Measurements from ENCODE around the gene DOCK1. TPM values are rescaled to one million over a fixed set of nuclear protein-coding genes. Genes with fewer than 3 reads are reported as not detected.

DOCK1 gene
- total RNA-seq, 2 experiments from 2014 or later = not detected

DNA sequence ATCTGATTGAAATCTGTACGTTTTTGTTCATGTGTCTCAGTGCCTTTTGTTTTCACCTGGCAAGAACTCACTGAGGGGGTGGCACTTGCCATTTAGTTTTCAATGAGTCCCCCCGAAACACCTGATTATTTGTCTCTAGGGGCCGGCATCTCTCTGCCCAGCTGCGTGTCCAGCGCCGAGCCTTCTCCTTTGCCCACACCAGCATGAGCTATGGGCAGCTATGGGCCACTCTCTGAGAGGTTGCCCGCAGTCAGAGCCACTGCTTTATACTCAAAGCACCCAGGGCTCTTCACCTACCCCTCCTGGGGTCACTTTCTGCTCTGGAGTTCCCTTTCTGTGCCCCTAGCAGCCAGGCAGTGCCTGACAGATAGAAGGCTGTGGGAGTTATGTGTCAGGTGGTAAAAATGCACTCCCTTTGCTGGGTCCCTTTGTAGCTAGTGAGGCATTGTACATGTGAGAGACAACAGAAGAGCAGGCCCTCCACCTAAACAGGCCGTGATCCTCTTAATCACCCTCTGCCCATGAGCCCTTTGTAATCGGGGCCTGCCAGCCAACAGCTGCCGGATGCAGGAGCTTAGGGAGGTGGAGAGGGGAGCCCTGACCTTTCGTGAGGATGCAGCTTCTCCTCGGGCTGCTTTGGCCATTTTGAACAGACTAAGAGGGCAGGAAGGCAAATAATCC, 510.8 kb downstream of the DOCK1 start:
- no peak overlapping the region for H3K4me3 Mint-ChIP-seq
- Histone ChIP-seq H3K4me1 (ENCODE audit: insufficient read depth, low read length) (no peaks in the 10 kb centered on the region), H3K9me3 (ENCODE audit: control insufficient read depth in 1 of 2, insufficient read depth in 1 of 2, low read length in 2 of 2) (peaks cover 0 to 16% of the 10 kb centered on the region in 2 experiments), H3K36me3 (ENCODE audit: insufficient read depth, low read length) (no peaks in the 10 kb centered on the region), H3K27me3 (ENCODE audit: control insufficient read depth in 1 of 2, insufficient read depth in 2 of 2, low read length in 2 of 2) (peaks cover 0 to 2% of the 10 kb centered on the region in 2 experiments), H3K4me3 (ENCODE audit: low read length) (no peak overlapping the region), H3K27ac (ENCODE audit: low read depth in 1 of 2, low read length in 2 of 2) (no peak overlapping the region)
- no peaks in the 10 kb centered on the region for H3K9me3 Mint-ChIP-seq
- DNase-seq (no peak), ATAC-seq (ENCODE audit: poor library complexity) (no peak)
- ChIA-PET CTCF (no interaction called here), POLR2A (no interaction called here)
- H3K27ac Mint-ChIP-seq = no peak overlapping the region
- TF ChIP-seq, protein P1, sequence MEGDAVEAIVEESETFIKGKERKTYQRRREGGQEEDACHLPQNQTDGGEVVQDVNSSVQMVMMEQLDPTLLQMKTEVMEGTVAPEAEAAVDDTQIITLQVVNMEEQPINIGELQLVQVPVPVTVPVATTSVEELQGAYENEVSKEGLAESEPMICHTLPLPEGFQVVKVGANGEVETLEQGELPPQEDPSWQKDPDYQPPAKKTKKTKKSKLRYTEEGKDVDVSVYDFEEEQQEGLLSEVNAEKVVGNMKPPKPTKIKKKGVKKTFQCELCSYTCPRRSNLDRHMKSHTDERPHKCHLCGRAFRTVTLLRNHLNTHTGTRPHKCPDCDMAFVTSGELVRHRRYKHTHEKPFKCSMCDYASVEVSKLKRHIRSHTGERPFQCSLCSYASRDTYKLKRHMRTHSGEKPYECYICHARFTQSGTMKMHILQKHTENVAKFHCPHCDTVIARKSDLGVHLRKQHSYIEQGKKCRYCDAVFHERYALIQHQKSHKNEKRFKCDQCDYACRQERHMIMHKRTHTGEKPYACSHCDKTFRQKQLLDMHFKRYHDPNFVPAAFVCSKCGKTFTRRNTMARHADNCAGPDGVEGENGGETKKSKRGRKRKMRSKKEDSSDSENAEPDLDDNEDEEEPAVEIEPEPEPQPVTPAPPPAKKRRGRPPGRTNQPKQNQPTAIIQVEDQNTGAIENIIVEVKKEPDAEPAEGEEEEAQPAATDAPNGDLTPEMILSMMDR (IDR thresholded peaks at IDR 0.05) = no peak
- intact Hi-C loops (cut with DNase I, micrococcal nuclease) = no loop called here
- H3K27me3 Mint-ChIP-seq = no peaks in the 10 kb centered on the region
- H3K4me1 Mint-ChIP-seq (ENCODE audit: low read depth) = no peaks in the 10 kb centered on the region
- H3K36me3 Mint-ChIP-seq (ENCODE audit: low read depth) = no peaks in the 10 kb centered on the region

DNA sequence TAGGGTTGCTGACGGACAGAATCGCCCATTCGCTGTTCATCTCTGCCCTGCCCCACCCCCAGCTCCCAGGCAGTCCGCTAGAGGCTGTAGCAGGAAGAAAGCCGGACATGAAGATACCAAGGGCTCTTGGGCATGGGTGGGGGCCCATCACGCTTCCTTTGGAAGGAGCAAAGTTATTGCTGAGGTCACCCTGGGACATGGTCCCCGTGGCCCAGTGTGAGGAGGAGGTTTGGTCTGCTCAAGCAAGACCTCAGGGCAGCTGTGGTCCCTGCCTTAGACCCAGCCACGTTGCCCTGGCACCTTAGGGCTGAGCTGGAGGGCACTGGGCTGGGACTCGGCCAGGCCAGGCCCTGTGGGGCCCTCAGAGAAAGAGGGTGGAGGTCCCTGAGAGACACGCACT, 511.8 kb downstream of the DOCK1 start:
- H3K9me3 ChIP-seq (ENCODE audit: control insufficient read depth in 1 of 2, insufficient read depth in 1 of 2, low read length in 2 of 2) = peaks cover 0 to 16% of the 10 kb centered on the region in 2 experiments
- H3K4me1 ChIP-seq (ENCODE audit: insufficient read depth, low read length) = no peaks in the 10 kb centered on the region
- TF ChIP-seq, protein P1 (IDR thresholded peaks at IDR 0.05) = no peak
- no peak overlapping the region for H3K27ac Mint-ChIP-seq
- ATAC-seq (ENCODE audit: poor library complexity) (no peak), DNase-seq (no peak)
- intact Hi-C loops (cut with DNase I, micrococcal nuclease) = no loop called here
- H3K4me1 Mint-ChIP-seq (ENCODE audit: low read depth) = no peaks in the 10 kb centered on the region
- no peak overlapping the region for H3K4me3 Mint-ChIP-seq
- no peak overlapping the region for H3K4me3 ChIP-seq (ENCODE audit: low read length)
- ChIA-PET CTCF (no interaction called here), POLR2A (no interaction called here)
- no peak overlapping the region for H3K27ac ChIP-seq (ENCODE audit: low read depth in 1 of 2, low read length in 2 of 2)
- H3K27me3 ChIP-seq (ENCODE audit: control insufficient read depth in 1 of 2, insufficient read depth in 2 of 2, low read length in 2 of 2) = peaks cover 0 to 2% of the 10 kb centered on the region in 2 experiments
- no peaks in the 10 kb centered on the region for H3K27me3 Mint-ChIP-seq
- no peaks in the 10 kb centered on the region for H3K36me3 Mint-ChIP-seq (ENCODE audit: low read depth)
- H3K9me3 Mint-ChIP-seq = no peaks in the 10 kb centered on the region
- H3K36me3 ChIP-seq (ENCODE audit: insufficient read depth, low read length) = no peaks in the 10 kb centered on the region

DNA sequence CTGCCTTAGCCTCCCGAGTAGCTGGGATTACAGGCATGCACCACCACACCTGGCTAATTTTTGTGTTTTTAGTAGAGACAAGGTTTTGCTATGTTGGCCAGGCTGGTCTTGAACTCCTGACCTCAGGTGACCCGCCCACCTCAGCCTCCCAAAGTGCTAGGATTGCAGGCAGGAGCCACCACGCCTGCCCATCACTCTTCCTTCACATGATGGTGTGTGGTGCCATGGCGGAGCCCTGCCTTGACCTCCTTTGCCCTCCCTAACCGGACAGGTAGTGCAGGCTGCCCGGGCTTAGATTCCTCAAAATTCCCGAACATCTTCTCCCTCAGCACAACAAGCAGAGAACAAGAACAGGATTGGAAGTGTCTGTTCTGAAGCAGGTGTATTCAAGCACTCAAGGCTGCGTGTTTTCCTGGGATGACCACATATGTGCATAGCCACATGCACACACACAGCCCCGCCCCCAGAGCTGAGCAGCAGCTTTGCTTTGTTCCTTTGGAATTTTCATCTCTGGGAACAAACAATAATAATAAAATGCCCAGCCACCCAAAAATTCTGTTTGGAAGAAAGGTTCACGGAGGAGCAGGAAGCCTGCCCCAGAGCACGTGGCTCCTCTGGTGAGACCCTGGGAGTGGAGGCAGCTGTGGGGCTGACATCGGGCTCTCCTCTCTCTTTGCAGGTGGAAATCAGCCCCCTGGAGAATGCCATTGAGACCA, 512.6 kb downstream of the DOCK1 start:
- ChIA-PET POLR2A (no interaction called here), CTCF (no interaction called here)
- Mint-ChIP-seq H3K36me3 (ENCODE audit: low read depth) (no peaks in the 10 kb centered on the region), H3K4me1 (ENCODE audit: low read depth) (no peaks in the 10 kb centered on the region), H3K27me3 (no peaks in the 10 kb centered on the region), H3K27ac (no peak overlapping the region), H3K4me3 (no peak overlapping the region), H3K9me3 (no peaks in the 10 kb centered on the region)
- TF ChIP-seq, protein P1 (IDR thresholded peaks at IDR 0.05) = no peak
- peaks cover 0 to 16% of the 10 kb centered on the region in 2 experiments for H3K9me3 ChIP-seq (ENCODE audit: control insufficient read depth in 1 of 2, insufficient read depth in 1 of 2, low read length in 2 of 2)
- H3K27me3 ChIP-seq (ENCODE audit: control insufficient read depth in 1 of 2, insufficient read depth in 2 of 2, low read length in 2 of 2) = peaks cover 0 to 2% of the 10 kb centered on the region in 2 experiments
- H3K27ac ChIP-seq (ENCODE audit: low read depth in 1 of 2, low read length in 2 of 2) = no peak overlapping the region
- H3K36me3 ChIP-seq (ENCODE audit: insufficient read depth, low read length) = no peaks in the 10 kb centered on the region
- no peak overlapping the region for H3K4me3 ChIP-seq (ENCODE audit: low read length)
- intact Hi-C loops (cut with DNase I, micrococcal nuclease) = no loop called here
- H3K4me1 ChIP-seq (ENCODE audit: insufficient read depth, low read length) = no peaks in the 10 kb centered on the region
- no peak for DNase-seq
- no peak for ATAC-seq (ENCODE audit: poor library complexity)
